GM18868 (cell line): ENCODE measurements around the gene SYNJ2.
"Not testable (repeated sequence)": the region's sequence is repeated elsewhere in the genome, so short reads cannot be mapped to it uniquely, and the experiment has no call there.

Source experiments
- ATAC-seq: cut with Tn5 transposase; IDR thresholded peaks from one replicate; pipeline ENCODE4 v1.9.1; 2021; ENCODE audit warnings: mild to moderate bottlenecking, moderate library complexity; ENCODE audit not compliant: unreplicated experiment

Gene SYNJ2

DNA sequence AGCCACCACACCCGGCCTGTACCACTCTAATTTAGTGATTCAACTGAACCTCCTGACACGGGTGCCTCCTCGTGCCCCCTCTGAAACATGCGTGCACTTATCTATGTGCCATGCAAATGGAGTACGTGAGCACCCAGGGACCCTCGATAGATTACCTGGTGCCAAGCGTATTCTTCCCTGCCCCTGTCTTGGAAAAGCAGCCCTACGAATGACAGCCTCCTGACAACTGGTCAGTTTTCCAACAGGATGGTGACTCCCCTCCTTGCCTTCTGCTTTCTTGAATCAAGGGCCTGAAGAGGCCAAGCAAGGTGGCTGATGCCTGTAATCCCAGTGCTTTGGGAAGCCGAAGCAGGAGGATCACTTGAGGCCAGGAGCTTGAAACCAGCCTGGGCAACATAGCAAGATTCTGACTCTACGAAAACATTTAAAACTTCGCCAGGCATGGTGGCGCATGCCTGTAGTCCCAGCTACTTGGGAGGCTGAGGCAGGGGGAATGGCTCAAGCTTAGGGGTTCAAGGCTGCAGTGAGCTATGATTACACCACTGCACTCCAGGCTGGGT is 25.4 kb upstream of the SYNJ2 start:
- ATAC-seq: no peak

DNA sequence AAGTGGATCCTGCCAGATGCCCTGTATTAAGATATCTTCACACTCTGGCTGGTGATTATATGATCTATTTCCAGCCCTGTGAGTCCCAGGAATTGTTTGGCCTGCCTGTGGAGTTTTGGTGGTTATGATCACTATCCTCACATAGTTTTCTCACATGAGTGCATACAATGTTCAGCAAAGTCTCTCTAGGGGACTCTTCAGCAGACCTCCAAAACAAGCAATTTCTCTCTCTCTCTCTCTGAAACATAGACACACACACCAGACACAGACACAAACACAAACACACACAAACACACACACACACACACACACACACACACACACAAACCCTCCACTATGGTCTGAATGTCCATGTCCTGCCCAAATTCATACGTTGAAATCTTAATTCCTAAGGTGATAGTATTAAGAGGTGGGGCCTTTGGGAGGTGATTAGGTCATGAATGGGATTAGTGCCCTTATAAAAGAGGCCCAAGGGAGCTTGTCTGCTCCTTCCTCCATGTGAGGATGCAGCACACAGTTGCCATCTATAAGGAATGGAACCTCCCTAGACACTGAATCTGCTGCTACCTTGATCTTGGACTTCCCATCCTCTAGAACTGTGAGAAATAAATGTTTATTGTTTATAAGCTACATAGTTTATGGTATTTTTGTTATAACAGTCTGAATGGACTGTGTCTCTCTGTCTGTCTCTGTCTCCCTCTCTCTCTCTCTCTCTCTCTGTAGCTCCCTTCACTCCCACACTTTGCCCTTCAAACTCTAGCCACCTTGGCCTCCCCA is 22.0 kb upstream of the SYNJ2 start:
- no peak for ATAC-seq

DNA sequence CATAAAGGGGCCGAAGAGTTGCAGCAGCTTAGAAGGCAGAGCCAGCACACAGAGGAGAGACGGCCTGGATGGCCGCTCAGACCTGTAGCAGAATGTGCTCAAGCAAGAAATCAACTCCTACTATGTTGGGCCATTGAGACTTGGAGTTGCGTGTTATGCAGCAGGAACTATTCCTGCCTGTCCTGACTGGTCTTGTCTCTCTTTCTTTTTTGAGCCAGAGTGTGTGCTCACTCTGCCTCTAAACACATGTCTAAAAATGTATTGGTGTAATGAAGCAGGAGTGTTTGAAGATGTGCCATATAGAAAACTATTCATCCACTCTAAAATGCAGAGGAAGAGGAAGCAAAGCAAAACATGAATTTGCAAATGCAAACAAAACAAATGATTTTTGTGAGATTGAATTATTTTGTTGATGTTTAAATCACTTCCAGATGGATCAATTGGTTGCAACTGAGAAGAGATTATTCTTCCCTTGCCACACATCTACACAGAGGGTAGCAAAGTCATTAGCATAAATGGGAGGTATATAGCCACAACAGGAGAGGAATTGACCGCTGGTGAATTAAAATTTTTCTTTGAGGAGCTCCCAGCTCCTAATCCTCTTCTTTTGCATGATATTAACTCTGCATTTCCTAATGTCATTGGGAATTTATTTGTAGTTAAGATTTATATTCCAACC is 20.4 kb upstream of the SYNJ2 start:
- ATAC-seq: no peak

DNA sequence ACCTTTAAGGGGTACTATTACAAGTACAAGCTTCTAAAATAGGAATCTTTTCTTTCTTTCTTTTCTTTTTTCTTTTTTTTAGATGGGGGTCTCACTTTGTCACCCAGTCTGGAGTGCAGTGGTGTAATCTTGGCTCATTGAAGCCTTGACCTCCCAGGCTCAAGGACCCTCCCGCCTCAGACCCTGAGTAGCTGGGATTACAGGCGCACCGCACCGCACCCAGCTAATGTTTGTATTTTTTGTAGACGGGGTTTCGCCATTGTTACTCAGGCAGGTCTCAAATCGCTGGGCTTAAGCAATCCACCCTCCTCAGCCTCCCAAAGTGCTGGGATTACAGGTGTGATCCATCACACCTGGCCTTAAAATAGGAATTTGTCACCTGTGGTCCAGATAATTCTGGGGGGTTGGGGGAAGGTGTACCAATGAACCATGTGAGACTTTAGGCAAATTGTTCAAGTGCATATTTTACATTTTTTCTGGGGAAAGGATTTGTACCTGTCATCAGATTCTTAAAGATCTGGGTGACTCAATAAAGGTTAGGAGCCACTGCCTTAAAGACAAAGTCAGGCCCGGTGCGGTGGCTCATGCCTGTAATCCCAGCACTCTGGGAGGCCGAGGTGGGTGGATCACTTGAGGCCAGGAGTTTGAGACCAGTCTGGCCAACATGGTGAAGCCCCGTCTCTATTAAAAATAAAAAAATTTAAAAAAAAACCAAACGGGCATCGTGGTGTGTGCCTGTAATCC is 19.7 kb upstream of the SYNJ2 start:
- no peak for ATAC-seq

DNA sequence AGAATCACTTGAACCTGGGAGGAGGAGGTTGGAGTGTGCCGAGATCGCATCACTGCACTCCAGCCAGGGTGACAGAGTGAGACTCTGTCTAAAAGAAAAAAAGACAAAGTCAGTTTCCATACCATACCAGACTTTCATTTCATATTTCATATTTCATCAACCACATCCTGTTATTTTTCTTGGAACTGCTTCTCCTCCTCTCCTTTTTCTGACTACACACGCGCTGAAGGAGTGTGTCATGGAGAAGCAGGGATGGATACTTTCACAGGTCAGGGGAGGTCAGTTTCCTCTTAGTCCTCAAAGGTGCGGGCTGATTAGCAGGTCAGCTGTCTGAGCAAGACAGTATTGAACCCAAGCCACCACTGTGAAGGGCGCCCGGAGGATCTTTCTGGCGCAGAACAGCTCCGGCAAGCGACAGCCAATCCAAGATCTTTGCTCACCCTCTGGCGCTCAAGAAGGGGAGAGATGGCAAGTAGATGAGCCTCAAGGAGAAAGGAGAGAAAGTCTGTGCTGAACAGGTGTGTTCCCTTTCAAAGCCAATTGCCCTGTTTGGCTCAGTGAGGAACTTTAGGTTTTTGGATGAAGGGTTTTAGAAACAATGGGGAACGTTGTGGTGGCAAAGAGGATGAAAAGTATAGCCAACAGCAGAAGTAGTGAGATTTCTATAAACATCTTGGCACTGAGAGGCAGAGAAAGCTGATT is 18.9 kb upstream of the SYNJ2 start:
- no peak for ATAC-seq

DNA sequence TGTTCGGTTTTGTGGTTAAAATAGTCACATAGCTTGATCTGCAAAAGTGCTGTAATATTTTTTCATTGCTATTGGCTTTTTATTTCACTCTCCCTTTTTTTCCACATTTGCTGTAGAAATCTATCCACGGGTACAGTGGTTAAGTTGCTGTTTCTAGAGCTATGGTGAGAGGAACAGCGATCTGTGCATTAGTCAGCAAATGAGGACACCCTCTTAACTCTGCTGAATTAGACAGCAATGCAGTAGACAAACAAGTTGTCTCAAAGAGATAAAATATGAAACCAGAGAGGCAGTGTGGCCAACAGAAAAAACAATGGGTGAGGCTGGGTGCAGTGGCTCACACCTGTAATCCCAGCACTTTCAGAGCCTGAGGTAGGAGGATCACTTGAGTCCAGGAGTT is 17.6 kb upstream of the SYNJ2 start:
- ATAC-seq: no peak

DNA sequence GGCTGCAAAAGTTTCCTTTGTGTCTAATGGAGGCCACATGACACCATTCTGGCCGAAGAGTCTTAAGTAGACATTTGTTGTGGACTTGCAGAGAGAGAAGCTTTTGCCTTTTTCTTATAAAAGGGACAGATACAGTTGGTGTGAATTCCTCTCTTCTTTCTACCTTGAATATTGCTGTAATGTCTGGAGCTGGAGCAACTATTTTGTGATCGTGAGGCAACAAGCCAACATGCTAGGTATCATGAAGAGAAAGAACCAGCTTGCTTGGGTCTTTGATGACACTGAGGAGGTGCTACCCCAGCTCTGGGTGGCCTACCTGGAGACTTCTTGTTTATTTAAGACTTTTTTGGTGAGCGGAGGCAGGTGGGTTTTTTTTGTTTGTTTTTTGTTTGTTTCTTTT is 16.3 kb upstream of the SYNJ2 start:
- ATAC-seq: no peak

DNA sequence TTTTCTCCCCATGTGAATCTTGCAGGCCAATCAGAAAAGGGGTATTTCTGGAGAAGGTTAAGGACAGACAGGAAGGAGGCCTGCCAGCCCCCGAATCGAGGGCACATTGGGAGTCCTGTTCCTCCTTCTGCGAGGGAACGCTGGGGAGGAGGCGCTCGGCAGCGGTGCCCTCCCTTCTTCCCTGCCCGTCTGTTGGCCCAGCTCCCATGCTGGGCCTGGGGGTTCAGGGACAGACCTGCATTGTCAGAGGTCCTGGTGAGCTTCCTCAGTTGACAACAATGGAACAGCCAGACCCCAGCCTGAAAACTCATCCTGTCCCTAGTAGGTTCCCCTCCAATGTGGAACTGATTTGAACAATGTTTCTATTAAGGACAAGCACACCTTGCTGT is 15.1 kb upstream of the SYNJ2 start:
- ATAC-seq: no peak

DNA sequence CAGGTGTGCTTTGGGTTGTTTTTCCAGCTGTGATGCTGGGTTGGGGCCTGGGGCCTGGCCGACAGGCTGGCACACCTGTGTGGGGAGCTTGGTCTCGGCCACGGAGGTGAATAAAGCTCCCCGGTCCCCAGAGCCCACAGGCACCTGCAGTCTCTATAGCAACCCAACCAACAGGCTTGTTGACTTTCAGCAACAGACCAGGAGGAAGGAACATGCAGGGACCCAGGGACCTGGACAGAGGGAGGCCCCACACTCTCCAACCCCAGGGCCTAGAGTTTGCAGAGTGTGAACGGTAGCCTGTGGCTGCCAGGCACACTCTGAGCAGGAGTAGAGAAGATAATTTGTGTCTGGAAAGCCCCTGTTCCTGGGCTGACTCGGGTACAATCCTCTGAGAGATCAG is 14.6 kb upstream of the SYNJ2 start:
- ATAC-seq: no peak

DNA sequence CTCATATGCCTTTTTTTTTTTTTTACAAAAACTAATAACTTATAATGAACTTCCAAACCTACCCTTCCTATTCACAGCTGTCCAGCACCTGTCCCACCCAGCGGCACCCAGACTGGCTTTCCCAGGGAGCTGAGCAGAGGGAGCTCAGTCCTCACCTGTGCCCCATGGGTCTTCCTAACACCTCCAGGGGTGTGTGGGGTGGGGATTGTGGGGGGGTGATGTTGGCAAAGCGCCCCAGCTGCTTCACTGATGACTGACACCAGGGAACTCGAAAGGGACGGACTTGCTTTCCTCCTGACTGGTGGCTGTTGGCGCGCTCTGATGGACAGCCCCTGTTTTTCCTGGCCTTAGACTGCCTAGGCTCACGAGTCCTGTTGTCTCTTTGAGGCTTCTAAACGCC is 14.2 kb upstream of the SYNJ2 start:
- no peak for ATAC-seq

DNA sequence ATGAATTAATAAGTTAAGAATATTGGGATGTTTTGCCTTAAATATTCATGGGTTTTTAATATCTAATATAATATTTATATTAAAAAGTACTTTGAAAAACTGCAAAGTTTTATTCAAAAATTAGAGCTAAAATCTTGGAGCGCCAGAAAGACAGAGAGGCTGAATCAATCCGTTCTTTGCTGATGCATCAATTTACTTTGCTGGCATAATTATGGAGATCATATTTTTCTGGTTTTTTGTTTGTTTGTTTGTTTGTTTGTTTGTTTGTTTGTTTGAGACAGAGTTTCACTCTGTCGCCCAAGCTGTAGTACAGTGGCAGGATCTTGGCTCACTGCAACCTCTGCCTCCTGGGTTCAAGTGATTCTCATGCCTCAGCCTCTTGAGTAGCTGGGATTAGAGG is 9.5 kb upstream of the SYNJ2 start:
- ATAC-seq: not testable (repeated sequence)

DNA sequence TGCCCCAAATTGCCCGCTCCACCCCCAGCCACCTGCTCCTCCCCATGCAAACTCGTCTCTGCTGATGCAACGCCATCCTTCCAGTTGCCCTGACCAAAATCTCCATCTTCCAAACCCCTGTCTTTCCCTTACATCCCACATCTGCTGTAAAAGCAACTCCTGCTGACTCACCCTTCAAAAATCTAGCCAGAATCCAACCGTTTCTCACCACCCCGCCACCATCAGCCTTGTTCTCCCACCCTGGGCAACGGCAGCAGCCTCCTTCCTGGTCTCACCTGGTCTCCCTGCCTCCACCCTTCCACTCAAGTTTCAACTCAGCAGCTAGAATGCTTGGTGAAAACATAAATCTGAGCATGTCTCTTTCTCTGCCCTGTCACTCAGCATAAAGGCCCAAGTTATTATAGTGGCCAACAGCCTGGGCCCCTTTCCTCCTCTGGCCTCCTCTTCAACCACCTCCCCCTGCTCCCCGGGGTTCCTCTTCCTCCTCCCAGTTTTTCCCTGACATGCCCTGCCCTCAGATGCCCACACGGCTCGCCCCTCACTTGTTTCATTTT is 7.2 kb upstream of the SYNJ2 start:
- ATAC-seq: no peak

DNA sequence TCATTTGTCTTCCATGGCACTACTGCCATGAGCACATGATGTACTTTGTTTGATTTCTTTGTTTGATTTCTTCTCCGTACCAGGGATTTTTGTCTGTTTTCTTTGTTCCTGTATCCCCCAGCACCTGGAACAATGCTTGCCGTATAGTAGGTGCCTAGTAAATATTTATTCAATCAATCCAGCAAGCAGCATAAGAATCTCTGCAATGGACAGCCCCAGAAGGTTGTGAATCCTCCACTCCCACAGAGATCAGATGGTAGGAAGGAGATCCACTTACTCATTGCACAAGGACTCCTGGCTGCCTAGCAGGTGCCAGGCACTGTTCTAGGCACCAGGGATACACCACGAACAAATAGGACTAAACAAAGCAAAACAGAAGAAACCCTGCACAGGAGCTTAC is 6.7 kb upstream of the SYNJ2 start:
- ATAC-seq: no peak

DNA sequence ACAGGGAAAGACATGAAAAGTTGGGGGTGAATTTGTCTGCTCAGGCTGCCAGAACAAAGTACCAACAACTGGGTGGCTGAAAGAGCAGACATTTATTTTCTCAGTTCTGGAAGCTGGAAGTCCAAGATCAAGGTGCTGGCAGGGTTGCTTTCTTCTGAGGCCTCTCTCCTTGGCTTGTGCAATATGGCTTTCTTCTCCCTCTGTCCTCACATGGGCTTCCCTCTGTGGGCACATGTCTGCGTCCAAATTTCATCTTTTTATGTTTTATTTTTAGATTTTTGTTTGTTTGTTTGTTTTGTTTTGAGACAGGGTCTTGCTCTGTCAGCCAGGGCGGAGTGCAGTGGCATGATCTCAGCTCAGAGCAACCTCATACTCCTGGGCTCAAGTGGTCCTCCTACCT is 6.2 kb upstream of the SYNJ2 start:
- ATAC-seq: no peak

DNA sequence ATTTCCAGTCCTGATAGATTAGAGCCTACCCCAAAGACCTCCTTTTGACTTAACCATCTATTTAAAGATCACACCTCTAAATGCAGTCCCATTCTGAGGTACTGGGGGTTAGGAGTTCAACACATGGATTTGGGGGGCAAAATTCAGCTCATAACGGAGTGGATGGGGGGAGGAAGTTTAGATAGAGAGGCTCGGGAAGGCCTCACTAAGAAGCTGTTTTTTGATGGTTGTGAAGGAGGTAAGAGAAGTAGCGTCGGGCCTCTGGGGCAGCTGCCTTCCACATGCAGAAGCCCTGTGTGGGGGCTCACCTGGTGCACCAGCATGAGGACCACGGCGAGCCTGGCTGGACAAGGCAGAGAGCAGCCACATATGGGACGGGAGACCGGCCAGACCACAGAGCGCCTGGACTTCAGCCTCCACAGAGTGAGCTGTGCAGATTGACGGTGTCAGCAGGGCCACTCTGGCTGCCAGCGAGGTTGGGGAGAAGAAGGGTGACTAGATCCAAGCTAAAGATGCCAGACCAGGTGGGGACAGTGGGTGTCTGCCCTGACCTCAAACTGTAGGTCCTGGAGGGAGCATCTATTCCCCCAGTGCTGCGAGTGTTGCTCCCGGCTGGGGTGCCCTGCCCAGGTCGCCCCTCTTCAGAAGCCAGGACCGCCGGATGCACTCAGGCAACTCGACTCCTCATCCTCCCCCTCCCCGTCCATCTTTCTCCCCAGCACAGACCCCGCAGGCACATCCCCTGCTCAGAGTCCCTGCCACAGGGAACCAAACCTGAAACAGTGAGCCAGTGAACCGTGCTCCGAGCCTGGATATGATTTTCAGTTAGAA is 5.1 kb upstream of the SYNJ2 start:
- no peak for ATAC-seq

DNA sequence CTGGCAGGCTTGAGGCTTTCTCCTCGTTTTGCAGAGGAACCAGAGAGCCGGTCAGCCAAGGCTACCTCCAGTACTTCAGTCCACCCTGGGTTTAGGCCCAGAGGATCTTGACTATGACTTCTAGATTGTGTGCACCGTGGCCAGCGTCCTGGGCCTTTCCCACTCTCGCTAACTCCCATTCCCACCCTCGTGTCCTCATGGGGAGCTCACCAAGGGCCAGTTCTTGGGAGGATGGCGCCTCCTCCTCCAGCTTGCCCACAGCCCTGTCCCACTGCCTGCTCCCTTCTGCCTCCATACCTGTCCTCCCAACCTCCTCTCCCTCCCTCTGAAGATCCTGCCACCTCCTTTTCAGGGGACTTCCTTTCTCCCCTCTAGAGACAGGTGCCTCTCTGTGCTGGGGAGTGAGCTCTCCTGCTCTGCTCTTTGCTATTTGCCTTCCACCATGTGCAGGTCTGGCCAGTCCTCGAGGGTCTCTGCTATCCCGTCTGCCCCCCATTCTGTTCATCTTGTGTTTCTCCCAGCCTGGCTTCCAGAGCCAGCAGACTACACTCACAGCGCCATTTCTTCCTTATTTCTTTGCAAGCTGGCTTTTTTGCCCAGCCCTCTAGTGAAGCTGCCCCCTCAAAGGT is 4.4 kb upstream of the SYNJ2 start:
- no peak for ATAC-seq

DNA sequence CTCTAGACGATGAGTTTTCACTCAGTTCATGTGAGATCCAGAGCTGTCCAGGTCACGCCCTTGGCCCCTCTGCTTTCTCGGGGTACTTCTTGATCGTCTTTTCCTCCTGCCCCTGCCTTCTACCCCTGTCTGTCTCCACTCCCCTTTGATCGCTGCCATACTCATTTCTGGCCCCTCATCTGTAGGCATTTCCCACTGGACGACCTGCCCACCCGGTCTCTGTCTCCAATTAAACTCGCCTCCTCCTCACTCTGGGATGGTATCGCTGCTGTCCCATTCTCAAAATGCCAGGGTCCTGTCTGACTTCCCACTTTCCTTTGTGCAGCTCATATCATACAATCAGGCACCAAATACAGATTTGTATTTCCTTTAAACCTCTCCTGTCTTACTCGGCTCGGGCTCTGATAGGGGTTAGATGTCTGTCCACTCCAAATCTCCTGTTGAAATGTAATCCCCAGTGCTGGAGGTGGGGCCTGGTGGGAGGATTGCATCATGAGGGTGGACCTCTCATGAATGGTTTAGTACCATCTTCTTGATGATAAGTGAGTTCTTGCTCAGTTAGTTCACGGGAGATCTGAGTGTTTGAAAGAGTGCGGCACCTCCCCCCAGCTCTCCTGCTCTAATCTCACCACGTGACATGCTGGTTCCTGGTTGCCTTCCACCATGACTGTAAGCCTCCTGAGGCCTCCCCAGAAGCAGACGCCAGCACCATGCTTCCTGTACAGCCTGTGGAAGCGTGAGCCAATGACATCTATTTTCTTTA is 3.5 kb upstream of the SYNJ2 start:
- no peak for ATAC-seq

DNA sequence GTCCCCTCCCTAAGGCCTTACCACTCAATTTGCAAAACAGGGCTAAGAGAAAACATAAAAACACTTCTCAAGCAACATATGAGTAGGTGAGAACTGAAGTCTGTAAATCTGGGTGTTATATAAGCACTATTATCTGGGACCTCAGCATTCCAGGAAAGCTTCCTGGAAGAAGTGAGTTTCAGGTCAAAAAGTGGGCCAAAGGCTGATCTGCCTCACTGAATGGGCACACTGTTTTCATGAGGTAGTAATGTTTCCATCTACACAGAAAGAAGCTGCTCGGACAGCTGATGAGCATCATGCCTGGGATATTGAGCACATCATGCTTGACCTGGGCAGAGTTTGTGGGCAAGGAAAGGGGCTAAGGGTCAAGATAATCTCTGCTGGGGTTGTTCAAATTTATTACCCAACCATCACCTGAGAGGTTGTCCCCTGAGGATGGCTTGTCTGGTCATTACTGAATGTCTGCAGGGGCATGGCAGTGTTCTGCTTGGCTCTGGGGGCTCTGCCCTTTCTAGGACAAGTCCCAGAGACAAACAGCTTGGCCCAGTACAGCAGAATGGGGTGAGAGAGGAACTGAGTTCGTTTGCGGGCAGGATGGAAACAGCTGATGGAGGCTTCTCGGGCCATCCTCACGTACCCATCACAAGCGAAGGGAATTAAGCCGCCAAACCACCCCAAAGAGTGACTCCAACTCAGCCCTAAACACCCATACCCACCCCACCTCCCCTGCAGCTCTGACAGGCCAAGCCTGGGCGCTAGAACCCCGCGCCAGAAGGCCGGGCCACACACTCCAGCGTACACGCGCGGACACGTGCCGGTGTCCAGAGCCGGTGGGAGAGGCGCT is 1.2 kb upstream of the SYNJ2 start:
- no peak for ATAC-seq
